PC-3 (cell line): ENCODE measurements around the gene NINJ2. TPM values are rescaled to one million over a fixed set of nuclear protein-coding genes. Genes with fewer than 3 reads are reported as not detected.

Experiments used
- ATAC-seq: fragments of 200-7000 bp; cut with Tn5 transposase; 2 replicates; pipeline ENCODE4 v1.9.1; 2020; ENCODE audit warnings: mild to moderate bottlenecking, moderate library complexity
- BruUV-seq: library from RNA; stranded (reverse); fragments of 400-500 nt; replicated peaks from 2 replicates; lab custom pipeline; 2021; lab: Mats Ljungman, UMichigan
- CTCF ChIA-PET: fragments of 300-600 bp; sonication (Branson Sonifier 250); formaldehyde crosslinking; loops from one replicate; lab custom pipeline; 2022; ENCODE audit warnings: antibody characterized with exemption; lab: Charles Lee
- POLR2A ChIA-PET: fragments of 300-600 bp; sonication (Branson Sonifier 250); formaldehyde crosslinking; loops from one replicate; lab custom pipeline; 2022; ENCODE audit warnings: antibody characterized with exemption; ENCODE audit not compliant: unreplicated experiment; lab: Charles Lee
- DNase-seq: peaks from one replicate; pipeline ENCODE4 v3.0.0-alpha.2; 2015
- H2AFZ ChIP-seq: fragments of 300-600 bp; sonication (generic); 2 replicates; pipeline ENCODE4 v1.6.0; 2016; ENCODE audit warnings: antibody characterized with exemption, low read length
- H3F3A ChIP-seq: fragments of 300-600 bp; sonication (generic); one replicate; pipeline ENCODE4 v1.6.0; 2017; ENCODE audit warnings: antibody characterized with exemption, low read length, control low read depth, mild to moderate bottlenecking; ENCODE audit not compliant: unreplicated experiment
- H3K27ac ChIP-seq: fragments of 300-600 bp; sonication (generic); 2 replicates; pipeline ENCODE4 v1.5.1; 2016; ENCODE audit warnings: mild to moderate bottlenecking, low read length
- H3K27me3 ChIP-seq: fragments of 300-600 bp; sonication (generic); 2 replicates; pipeline ENCODE4 v1.6.1; 2016; ENCODE audit warnings: low read length, mixed read lengths
- H3K36me3 ChIP-seq: fragments of 300-600 bp; sonication (generic); 2 replicates; pipeline ENCODE4 v1.6.1; 2016; ENCODE audit warnings: low read depth, mixed run types, low read length, mixed read lengths
- H3K4me1 ChIP-seq: fragments of 300-600 bp; sonication (generic); 2 replicates; pipeline ENCODE4 v1.5.1; 2016; ENCODE audit warnings: low read length; ENCODE audit not compliant: insufficient read depth
- H3K4me2 ChIP-seq: fragments of 300-600 bp; sonication (generic); 2 replicates; pipeline ENCODE4 v1.6.0; 2016; ENCODE audit warnings: low read length
- H3K4me3 ChIP-seq: fragments of 300-600 bp; sonication (generic); 2 replicates; pipeline ENCODE4 v1.5.1; 2016; ENCODE audit warnings: mild to moderate bottlenecking, low read length, mixed read lengths
- H3K79me2 ChIP-seq: fragments of 300-600 bp; sonication (generic); 2 replicates; pipeline ENCODE4 v1.6.1; 2017; ENCODE audit warnings: low read length, mixed read lengths
- H3K9ac ChIP-seq: fragments of 300-600 bp; sonication (generic); 2 replicates; pipeline ENCODE4 v1.6.0; 2016; ENCODE audit warnings: mild to moderate bottlenecking, low read length
- H3K9me2 ChIP-seq: fragments of 300-600 bp; sonication (generic); replicated peaks from 2 replicates; pipeline ENCODE4 v1.6.1; 2016; ENCODE audit warnings: mixed run types, low read length, mixed read lengths
- H3K9me3 ChIP-seq: fragments of 300-600 bp; sonication (generic); 2 replicates; pipeline ENCODE4 v1.6.1; 2016; ENCODE audit warnings: low read length, mixed read lengths
- H4K20me1 ChIP-seq: fragments of 300-600 bp; sonication (generic); 2 replicates; pipeline ENCODE4 v1.6.1; 2016; ENCODE audit warnings: low read length, mixed read lengths
- CTCF ChIP-seq: fragments of 300-600 bp; sonication (generic); conservative IDR thresholded peaks from 2 replicates; pipeline ENCODE4 v1.5.1; 2017; ENCODE audit warnings: antibody characterized with exemption, low read depth, mild to moderate bottlenecking, low read length
- EZH2 ChIP-seq: fragments of 300-600 bp; sonication (generic); IDR thresholded peaks from one replicate; pipeline ENCODE4 v1.6.1; 2017; ENCODE audit warnings: antibody characterized with exemption, mild to moderate bottlenecking, low read length; ENCODE audit not compliant: unreplicated experiment
- EZH2phosphoT487 ChIP-seq: fragments of 300-600 bp; sonication (generic); IDR thresholded peaks from 2 replicates; pipeline ENCODE4 v1.6.1; 2018; ENCODE audit warnings: mild to moderate bottlenecking, antibody characterized with exemption, low read length, borderline replicate concordance
- intact Hi-C: fragments of 100-400 bp; cut with micrococcal nuclease; formaldehyde crosslinking; loops from 2 replicates; pipeline ENCODE4 v1.9.0; 2023
- total RNA-seq: library from RNA; depleted of rRNA; stranded (reverse); fragments of >200 nt; gene quantifications from 2 replicates; pipeline ENCODE4 v1.2.3, GENCODE V29; 2014

The NINJ2 gene
- total RNA-seq, 1 experiment from 2014 or later, result not detected

DNA sequence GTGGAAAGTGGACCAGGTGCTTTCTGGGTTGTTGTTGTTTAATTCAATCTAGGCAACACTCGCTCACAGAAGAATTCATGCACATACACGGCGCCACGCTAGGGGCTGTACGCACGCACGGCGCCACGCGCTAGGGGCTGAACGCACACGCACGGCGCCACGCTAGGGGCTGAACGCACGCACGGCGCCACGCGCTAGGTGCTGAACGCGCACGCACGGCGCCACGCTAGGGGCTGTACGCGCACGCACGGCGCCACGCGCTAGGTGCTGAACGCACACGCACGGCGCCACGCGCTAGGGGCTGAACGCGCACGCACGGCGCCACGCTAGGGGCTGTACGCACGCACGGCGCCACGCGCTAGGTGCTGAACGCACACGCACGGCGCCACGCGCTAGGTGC is 54.3 kb downstream of the NINJ2 start:
- Histone ChIP-seq H3K9ac (no peak overlapping the region), H3K4me2 (no peak overlapping the region), H3K27me3 (no peaks in the 10 kb centered on the region), H3K36me3 (no peaks in the 10 kb centered on the region), H3K4me1 (peaks cover 18% of the 10 kb centered on the region), H3K9me2 (no peaks in the 10 kb centered on the region), H3K4me3 (no peak overlapping the region), H3K9me3 (no peaks in the 10 kb centered on the region), H3F3A (no peaks in the 10 kb centered on the region), H2AFZ (no peak overlapping the region), H4K20me1 (no peaks in the 10 kb centered on the region), H3K79me2 (no peaks in the 10 kb centered on the region), H3K27ac (no peak overlapping the region)
- no peak for ATAC-seq
- ChIA-PET POLR2A (no interaction called here), CTCF (no interaction called here)
- TF ChIP-seq EZH2 (no peak), EZH2phosphoT487 (no peak), CTCF (no peak)
- no peak for DNase-seq
- intact Hi-C loops, result no loop called here
- BruUV-seq, result no TSS peak

GRCh38 chr12:608413-608812 is 54.8 kb downstream of the NINJ2 start:
- no peak overlapping the region for H3K4me3 ChIP-seq
- no peak for ATAC-seq
- ChIA-PET POLR2A (no interaction called here), CTCF (no interaction called here)
- DNase-seq, result no peak
- no peaks in the 10 kb centered on the region for H4K20me1 ChIP-seq
- no peak overlapping the region for H3K4me2 ChIP-seq
- no peaks in the 10 kb centered on the region for H3K9me2 ChIP-seq
- peaks cover 18% of the 10 kb centered on the region for H3K4me1 ChIP-seq
- no TSS peak for BruUV-seq
- no peak overlapping the region for H3K9ac ChIP-seq
- no peaks in the 10 kb centered on the region for H3F3A ChIP-seq
- no peak overlapping the region for H3K27ac ChIP-seq
- intact Hi-C loops, result no loop called here
- TF ChIP-seq EZH2phosphoT487 (no peak), EZH2 (no peak), CTCF (no peak)
- H3K79me2 ChIP-seq, result no peaks in the 10 kb centered on the region
- no peak overlapping the region for H2AFZ ChIP-seq
- no peaks in the 10 kb centered on the region for H3K9me3 ChIP-seq
- H3K27me3 ChIP-seq, result no peaks in the 10 kb centered on the region
- H3K36me3 ChIP-seq, result no peaks in the 10 kb centered on the region

DNA sequence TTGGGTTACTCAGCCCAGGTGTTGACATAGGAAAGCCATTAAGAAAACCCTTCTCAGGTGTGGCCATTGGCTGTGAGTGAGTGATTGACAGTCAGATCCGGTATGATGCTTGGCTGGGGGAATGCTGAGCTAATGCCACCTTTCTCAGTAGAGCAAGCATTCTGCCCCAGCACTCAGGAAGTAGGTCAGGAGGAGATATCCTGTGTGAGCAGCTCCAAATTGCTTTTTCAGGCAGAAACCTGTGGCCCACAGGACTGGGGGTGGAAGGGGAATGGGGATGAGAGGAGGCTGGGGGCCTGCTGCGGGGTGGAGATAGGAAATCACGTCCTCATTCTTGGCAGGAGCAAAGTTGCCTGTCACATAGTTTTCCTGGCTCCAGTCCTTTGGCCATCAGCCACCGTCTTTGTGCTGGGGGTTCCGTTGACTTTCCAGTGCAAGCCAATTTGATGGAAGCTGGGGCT is 55.7 kb downstream of the NINJ2 start:
- no TSS peak for BruUV-seq
- no peak overlapping the region for H3K4me2 ChIP-seq
- no peak overlapping the region for H2AFZ ChIP-seq
- no peak for TF ChIP-seq CTCF
- TF ChIP-seq EZH2phosphoT487, result no peak
- TF ChIP-seq EZH2, result no peak
- no peaks in the 10 kb centered on the region for H3F3A ChIP-seq
- no peaks in the 10 kb centered on the region for H3K9me3 ChIP-seq
- intact Hi-C loops, result no loop called here
- no peak overlapping the region for H3K9ac ChIP-seq
- H3K9me2 ChIP-seq, result no peaks in the 10 kb centered on the region
- H3K4me1 ChIP-seq, result peaks cover 18% of the 10 kb centered on the region
- ATAC-seq (peak; percentile 24), DNase-seq (peak; percentile 67)
- H3K79me2 ChIP-seq, result no peaks in the 10 kb centered on the region
- ChIA-PET CTCF (interaction anchor here (0.7 kb wide), 1 partner anchor 21 kb away, joined by 4 read pairs; no protein-coding TSS in a partner anchor), POLR2A (no interaction called here)
- H3K27ac ChIP-seq, result no peak overlapping the region
- H4K20me1 ChIP-seq, result no peaks in the 10 kb centered on the region
- no peak overlapping the region for H3K4me3 ChIP-seq
- no peaks in the 10 kb centered on the region for H3K36me3 ChIP-seq
- H3K27me3 ChIP-seq, result no peaks in the 10 kb centered on the region
